GM19395 (cell line): ENCODE results near the gene DNAH3.

Experiments used
- ATAC-seq: cut with Tn5 transposase; IDR thresholded peaks from one replicate; pipeline ENCODE4 v1.9.1; 2021; ENCODE audit warnings: mild to moderate bottlenecking, moderate library complexity; ENCODE audit not compliant: unreplicated experiment

DNAH3 gene

GRCh38 chr16:20911361-20911760, 239.3 kb downstream of the DNAH3 start:
- ATAC-seq, result no peak

GRCh38 chr16:20910781-20911321, 239.8 kb downstream of the DNAH3 start:
- no peak for ATAC-seq

- no peak for ATAC-seq
Measured at GRCh38 chr16:20906341-20907255, 244.0 kb downstream of the DNAH3 start.

GRCh38 chr16:20905576-20905975, 245.1 kb downstream of the DNAH3 start:
- ATAC-seq, result no peak

GRCh38 chr16:20904507-20905081, 246.1 kb downstream of the DNAH3 start:
- ATAC-seq, result no peak

GRCh38 chr16:20903899-20904506, 246.6 kb downstream of the DNAH3 start:
- no peak for ATAC-seq

GRCh38 chr16:20903116-20903898, 247.3 kb downstream of the DNAH3 start:
- ATAC-seq, result no peak

GRCh38 chr16:20902426-20902825, 248.2 kb downstream of the DNAH3 start:
- ATAC-seq, result no peak

- ATAC-seq, result no peak
Measured at GRCh38 chr16:20901436-20902112, 249.1 kb downstream of the DNAH3 start.

GRCh38 chr16:20901068-20901435, 249.6 kb downstream of the DNAH3 start:
- ATAC-seq, result no peak

GRCh38 chr16:20900299-20901067, 250.2 kb downstream of the DNAH3 start, which contains the start of the genes DCUN1D3 and LYRM1:
DCUN1D3 (minus strand) TSS chr16:20900358; CDS start chr16:20862538, 37,820 bp downstream.
LYRM1 (plus strand) TSS chr16:20900771; CDS start chr16:20915556, 14,785 bp downstream.
- ATAC-seq, result peak; percentile 81

- ATAC-seq, result no peak
Measured at GRCh38 chr16:20899477-20900298, 251.0 kb downstream of the DNAH3 start.

- no peak for ATAC-seq
Measured at GRCh38 chr16:20899071-20899470, 251.6 kb downstream of the DNAH3 start.

- no peak for ATAC-seq
Measured at GRCh38 chr16:20897922-20898321, 252.7 kb downstream of the DNAH3 start.

- ATAC-seq, result no peak
Measured at GRCh38 chr16:20897253-20897897, 253.3 kb downstream of the DNAH3 start.

- ATAC-seq, result no peak
Measured at GRCh38 chr16:20894388-20894787, 256.3 kb downstream of the DNAH3 start.

- no peak for ATAC-seq
Measured at GRCh38 chr16:20889625-20890275, 260.9 kb downstream of the DNAH3 start.
